Endothelial cell of umbilical vein (primary cell): ENCODE measurements around the gene BEND2.

Source experiments
- FOS ChIP-seq: IDR thresholded peaks from 2 replicates; pipeline ENCODE4 v1.6.1; 2011; ENCODE audit warnings: mild to moderate bottlenecking, low read length, moderate library complexity, borderline replicate concordance; ENCODE audit not compliant: insufficient read depth
- POLR2A ChIP-seq: IDR thresholded peaks from 2 replicates; pipeline ENCODE4 v1.6.1; 2012; ENCODE audit warnings: low read depth, mild to moderate bottlenecking, control low read depth, low read length
- POLR2AphosphoS5 ChIP-seq: IDR thresholded peaks from 2 replicates; pipeline ENCODE4 v1.6.1; 2012; ENCODE audit warnings: low read depth, mild to moderate bottlenecking, control low read depth, low read length, moderate library complexity; ENCODE audit not compliant: insufficient read depth
- TF ChIP-seq, protein P1 (sequence below), 2 donors: IDR thresholded peaks; 1 replicate in 1 of 2; 2 replicates in 1 of 2; pipeline ENCODE4 v1.5.1; 2011; ENCODE audit warnings: low read length in 2 of 2, mild to moderate bottlenecking in 2 of 2, moderate library complexity in 2 of 2, control low read depth in 1 of 2, inconsistent platforms in 1 of 2, low read depth in 1 of 2; ENCODE audit not compliant: insufficient read depth in 1 of 2; ENCODE audit errors: extremely low read depth in 1 of 2
- TF ChIP-seq, protein P2 (sequence below): IDR thresholded peaks from 2 replicates; pipeline ENCODE4 v1.6.1; 2011; ENCODE audit not compliant: insufficient read depth, insufficient read length

GRCh38 chrX:18210470-18210869 is 10.2 kb downstream of the BEND2 start:
- TF ChIP-seq, protein P1, sequence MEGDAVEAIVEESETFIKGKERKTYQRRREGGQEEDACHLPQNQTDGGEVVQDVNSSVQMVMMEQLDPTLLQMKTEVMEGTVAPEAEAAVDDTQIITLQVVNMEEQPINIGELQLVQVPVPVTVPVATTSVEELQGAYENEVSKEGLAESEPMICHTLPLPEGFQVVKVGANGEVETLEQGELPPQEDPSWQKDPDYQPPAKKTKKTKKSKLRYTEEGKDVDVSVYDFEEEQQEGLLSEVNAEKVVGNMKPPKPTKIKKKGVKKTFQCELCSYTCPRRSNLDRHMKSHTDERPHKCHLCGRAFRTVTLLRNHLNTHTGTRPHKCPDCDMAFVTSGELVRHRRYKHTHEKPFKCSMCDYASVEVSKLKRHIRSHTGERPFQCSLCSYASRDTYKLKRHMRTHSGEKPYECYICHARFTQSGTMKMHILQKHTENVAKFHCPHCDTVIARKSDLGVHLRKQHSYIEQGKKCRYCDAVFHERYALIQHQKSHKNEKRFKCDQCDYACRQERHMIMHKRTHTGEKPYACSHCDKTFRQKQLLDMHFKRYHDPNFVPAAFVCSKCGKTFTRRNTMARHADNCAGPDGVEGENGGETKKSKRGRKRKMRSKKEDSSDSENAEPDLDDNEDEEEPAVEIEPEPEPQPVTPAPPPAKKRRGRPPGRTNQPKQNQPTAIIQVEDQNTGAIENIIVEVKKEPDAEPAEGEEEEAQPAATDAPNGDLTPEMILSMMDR (IDR thresholded peaks at IDR 0.05; ENCODE audit: extremely low read depth in 1 of 2, insufficient read depth in 1 of 2, low read depth in 1 of 2, low read length in 2 of 2), result no peak
- TF ChIP-seq, protein P2, sequence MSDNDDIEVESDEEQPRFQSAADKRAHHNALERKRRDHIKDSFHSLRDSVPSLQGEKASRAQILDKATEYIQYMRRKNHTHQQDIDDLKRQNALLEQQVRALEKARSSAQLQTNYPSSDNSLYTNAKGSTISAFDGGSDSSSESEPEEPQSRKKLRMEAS, result no peak
- TF ChIP-seq POLR2AphosphoS5, result no peak
- TF ChIP-seq POLR2A, result no peak
- TF ChIP-seq FOS, result no peak
